ENCODE measurements around the gene RAB3IP. TPM values are rescaled to one million over a fixed set of nuclear protein-coding genes. Genes with fewer than 3 reads are reported as not detected.

Gene RAB3IP
- total and polyA plus RNA-seq, 9 donors = 3.9 to 31.7 (median 6.7) TPM

DNA sequence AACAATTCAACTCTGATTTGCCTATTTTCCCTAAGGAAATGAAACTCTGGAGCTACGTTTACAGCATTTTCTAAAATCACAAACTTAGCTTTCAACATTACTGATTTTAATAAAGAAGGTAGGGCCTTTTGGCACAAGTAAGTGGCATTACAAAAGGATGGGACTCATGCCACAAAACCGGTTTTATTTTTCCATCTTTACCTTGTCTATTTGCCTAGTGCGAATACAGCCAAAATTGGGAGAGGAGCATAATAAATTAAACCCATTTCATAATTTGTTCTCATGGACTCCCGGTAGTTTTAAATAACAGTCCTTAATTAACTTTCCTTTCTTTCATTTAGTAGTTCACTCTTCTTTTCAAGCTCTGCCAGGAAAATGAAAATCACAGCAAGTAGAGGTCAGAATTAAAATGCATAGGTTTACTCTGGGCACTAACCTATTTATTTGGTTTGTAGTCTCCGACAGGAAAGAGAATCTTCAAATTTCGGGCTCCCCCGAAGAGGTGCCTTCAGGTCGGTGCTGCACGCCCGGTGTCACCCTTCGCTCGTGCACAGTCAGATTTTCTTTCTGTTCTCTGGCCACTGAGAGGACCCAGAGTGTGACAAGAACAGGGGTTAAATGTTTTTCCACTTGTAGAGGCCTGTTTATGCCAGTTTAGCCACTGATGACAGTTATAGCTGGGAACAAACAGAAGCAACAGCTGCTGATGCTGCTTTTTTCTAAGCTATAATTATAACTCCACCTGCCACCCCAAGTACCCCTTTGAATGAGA is 39.7 kb upstream of the RAB3IP start, which contains the start of gene BEST3:
Gene BEST3 (minus strand): TSS at position 535 of the 772 bp plus-strand sequence. CDS start 1,505 bp downstream, outside the sequence.
- Histone ChIP-seq H3K36me3 (no peaks in the 10 kb centered on the region), H3K27me3 (no peaks in the 10 kb centered on the region), H3K9me3 (no peaks in the 10 kb centered on the region), H3K27ac (no peak within 1 kb of the TSS), H3K4me1 (ENCODE audit: insufficient read depth) (no peaks in the 10 kb centered on the region), H3K4me3 (no peak within 1 kb of the TSS)
- 69 to 84% (median 82%) methylated on average over 12 of the region's 12 CpGs for WGBS, 3 donors
- DNase-seq = no peak
- intact Hi-C loops (cut with DNase I) = no loop called here
- no peak for TF ChIP-seq POLR2A (IDR thresholded peaks at IDR 0.05)
- TF ChIP-seq CTCF (IDR thresholded peaks at IDR 0.05) = no peak
- TF ChIP-seq EP300 (IDR thresholded peaks at IDR 0.05) = no peak

- Histone ChIP-seq H3K27ac (no peak overlapping the region), H3K4me1 (ENCODE audit: insufficient read depth) (no peaks in the 10 kb centered on the region), H3K4me3 (no peak overlapping the region), H3K9me3 (no peaks in the 10 kb centered on the region), H3K27me3 (no peaks in the 10 kb centered on the region), H3K36me3 (no peaks in the 10 kb centered on the region)
- intact Hi-C loops (cut with DNase I) = no loop called here
- WGBS, 3 donors = 79 to 88% (median 81%) methylated on average over 3 of the region's 3 CpGs
- TF ChIP-seq POLR2A (IDR thresholded peaks at IDR 0.05) (no peak), CTCF (IDR thresholded peaks at IDR 0.05) (no peak), EP300 (IDR thresholded peaks at IDR 0.05) (no peak)
- DNase-seq = no peak
These were observed 36.8 kb upstream of the RAB3IP start for GRCh38 chr12:69701826-69702225.

- no peaks in the 10 kb centered on the region for H3K9me3 ChIP-seq
- H3K27me3 ChIP-seq = no peaks in the 10 kb centered on the region
- no peak for TF ChIP-seq CTCF (IDR thresholded peaks at IDR 0.05)
- TF ChIP-seq EP300 (IDR thresholded peaks at IDR 0.05) = no peak
- TF ChIP-seq POLR2A (IDR thresholded peaks at IDR 0.05) = no peak
- 37 to 49% (median 38%) methylated on average over 1 of the region's 1 CpG for WGBS, 3 donors
- H3K36me3 ChIP-seq = no peaks in the 10 kb centered on the region
- intact Hi-C loops (cut with DNase I) = no loop called here
- no peak for DNase-seq
- no peaks in the 10 kb centered on the region for H3K4me1 ChIP-seq (ENCODE audit: insufficient read depth)
- H3K27ac ChIP-seq = no peak overlapping the region
- no peak overlapping the region for H3K4me3 ChIP-seq
These were observed 35.5 kb upstream of the RAB3IP start for GRCh38 chr12:69703146-69703642.

DNA sequence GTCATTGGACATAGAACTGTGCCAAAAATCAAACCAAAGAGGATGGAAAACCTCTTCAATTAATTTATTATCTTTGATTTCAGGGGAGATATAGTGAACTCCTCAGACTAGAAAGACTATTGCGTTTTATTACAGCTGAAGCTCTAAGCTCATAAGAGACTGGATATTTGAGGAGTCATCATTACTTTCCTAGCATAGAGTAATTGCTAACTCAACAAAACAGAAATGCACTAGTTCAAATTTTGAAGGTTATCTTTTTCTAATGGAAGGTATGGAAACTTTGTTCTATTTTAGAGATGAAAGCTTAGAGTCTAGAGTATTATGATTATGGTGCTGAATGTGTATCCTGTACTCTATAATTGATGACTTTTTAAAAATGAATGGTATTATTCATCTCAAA is 34.3 kb upstream of the RAB3IP start:
- H3K27ac ChIP-seq = no peak overlapping the region
- WGBS, 3 donors = 0% methylated on average over 1 of the region's 1 CpG
- no peaks in the 10 kb centered on the region for H3K4me1 ChIP-seq (ENCODE audit: insufficient read depth)
- DNase-seq = no peak
- TF ChIP-seq POLR2A (IDR thresholded peaks at IDR 0.05) = no peak
- TF ChIP-seq CTCF (IDR thresholded peaks at IDR 0.05) = no peak
- H3K4me3 ChIP-seq = no peak overlapping the region
- intact Hi-C loops (cut with DNase I) = no loop called here
- H3K9me3 ChIP-seq = no peaks in the 10 kb centered on the region
- H3K27me3 ChIP-seq = no peaks in the 10 kb centered on the region
- H3K36me3 ChIP-seq = no peaks in the 10 kb centered on the region
